ENCODE results near the gene MSLN.

DNA sequence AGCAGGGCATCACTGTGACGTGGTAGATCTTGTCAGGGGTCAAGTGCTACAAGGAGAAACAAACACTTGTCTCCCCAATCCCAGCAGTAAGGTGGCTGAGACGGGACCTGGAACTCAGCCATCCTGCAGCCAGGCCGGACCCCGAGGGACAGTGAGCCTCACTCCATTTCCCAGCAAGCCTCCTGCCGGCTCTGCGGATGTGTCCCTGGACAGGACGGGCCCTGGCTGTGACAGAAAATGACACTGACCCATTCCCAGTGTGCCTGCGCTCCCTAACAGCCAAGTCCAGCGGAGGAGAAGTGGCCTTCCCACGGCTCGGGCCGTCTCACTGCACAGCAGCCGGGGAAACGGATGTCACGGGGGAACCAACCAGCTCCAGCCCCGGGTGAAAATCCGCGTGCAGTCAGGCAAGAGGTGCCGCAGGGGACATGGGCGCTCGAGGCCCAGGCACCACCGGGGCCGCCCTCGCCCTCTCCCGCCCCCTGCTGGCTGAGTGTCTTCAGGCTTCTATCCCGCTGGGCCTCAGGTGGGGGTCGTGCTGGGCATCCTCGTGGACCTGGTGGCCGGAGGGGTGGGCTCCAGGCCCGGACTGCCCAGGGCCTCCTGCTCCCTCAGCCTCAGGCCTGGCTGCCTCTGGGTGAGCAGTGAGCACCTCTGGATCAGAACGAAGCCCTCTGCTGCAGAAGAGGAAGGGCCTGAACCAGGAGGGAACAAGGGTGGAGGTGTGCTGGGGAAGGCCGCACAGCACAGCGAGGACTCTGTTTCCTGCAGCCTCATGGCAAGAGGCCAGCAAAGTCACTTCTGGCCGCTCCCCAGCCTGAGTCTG, 26.9 kb upstream of the MSLN start:
- TF ChIP-seq, protein P1, sequence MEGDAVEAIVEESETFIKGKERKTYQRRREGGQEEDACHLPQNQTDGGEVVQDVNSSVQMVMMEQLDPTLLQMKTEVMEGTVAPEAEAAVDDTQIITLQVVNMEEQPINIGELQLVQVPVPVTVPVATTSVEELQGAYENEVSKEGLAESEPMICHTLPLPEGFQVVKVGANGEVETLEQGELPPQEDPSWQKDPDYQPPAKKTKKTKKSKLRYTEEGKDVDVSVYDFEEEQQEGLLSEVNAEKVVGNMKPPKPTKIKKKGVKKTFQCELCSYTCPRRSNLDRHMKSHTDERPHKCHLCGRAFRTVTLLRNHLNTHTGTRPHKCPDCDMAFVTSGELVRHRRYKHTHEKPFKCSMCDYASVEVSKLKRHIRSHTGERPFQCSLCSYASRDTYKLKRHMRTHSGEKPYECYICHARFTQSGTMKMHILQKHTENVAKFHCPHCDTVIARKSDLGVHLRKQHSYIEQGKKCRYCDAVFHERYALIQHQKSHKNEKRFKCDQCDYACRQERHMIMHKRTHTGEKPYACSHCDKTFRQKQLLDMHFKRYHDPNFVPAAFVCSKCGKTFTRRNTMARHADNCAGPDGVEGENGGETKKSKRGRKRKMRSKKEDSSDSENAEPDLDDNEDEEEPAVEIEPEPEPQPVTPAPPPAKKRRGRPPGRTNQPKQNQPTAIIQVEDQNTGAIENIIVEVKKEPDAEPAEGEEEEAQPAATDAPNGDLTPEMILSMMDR (IDR thresholded peaks at IDR 0.05) = no peak
- TF ChIP-seq POLR2A (IDR thresholded peaks at IDR 0.05) = no peak
